Breast epithelium (tissue), 3 donors: ENCODE results near the gene SAT2.

ENCODE experiments used
- POLR2AphosphoS5 ChIP-seq, 3 donors: sonication (generic); formaldehyde crosslinking; IDR thresholded peaks; one replicate each; pipeline ENCODE4 v1.6.1; 2017; ENCODE audit warnings: antibody characterized with exemption in 3 of 3
- TF ChIP-seq, protein P1 (sequence below), 3 donors: fragments of 450-650 bp; IDR thresholded peaks; one replicate each; pipeline ENCODE4 v1.5.1; 2016 to 2017; ENCODE audit warnings: antibody characterized with exemption in 3 of 3, mild to moderate bottlenecking in 3 of 3, moderate library complexity in 3 of 3

DNA sequence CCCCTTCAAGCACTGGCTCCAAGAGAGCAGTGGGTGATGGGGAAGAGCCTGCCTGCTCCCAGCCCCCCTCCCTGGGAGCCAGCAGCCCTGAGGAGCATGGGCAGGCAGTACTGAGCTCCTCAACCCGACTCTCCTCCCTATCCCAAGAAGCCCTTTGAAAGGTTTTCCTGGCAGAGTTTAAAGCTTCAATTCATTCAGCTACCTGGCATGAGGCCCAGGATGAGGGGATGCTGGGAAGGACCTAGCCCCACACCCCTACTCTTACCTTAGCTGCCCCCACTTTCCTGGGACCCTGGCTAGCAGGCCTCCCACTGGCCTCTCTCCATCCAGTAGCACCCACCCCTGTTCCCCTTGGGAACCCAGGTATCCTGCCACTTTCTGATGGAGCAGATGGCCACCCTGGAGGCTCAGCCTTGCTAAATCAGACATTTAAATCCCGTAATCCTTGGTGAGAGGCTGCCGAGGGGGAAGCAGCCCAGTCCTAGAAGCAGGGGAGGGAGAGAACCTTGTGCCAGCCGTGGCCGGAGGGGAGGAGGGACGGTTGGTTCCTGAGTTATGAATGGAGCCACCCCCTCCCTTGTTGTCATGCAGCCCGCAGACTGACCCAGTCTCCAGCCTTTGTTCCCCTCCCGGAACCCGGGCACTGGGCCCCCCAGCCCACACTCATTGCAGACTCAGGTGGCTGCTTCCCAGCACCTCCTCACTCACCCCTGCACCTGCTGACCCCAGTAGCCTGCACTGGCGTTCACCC lies 40.2 kb upstream of the SAT2 start:
- TF ChIP-seq, protein P1, sequence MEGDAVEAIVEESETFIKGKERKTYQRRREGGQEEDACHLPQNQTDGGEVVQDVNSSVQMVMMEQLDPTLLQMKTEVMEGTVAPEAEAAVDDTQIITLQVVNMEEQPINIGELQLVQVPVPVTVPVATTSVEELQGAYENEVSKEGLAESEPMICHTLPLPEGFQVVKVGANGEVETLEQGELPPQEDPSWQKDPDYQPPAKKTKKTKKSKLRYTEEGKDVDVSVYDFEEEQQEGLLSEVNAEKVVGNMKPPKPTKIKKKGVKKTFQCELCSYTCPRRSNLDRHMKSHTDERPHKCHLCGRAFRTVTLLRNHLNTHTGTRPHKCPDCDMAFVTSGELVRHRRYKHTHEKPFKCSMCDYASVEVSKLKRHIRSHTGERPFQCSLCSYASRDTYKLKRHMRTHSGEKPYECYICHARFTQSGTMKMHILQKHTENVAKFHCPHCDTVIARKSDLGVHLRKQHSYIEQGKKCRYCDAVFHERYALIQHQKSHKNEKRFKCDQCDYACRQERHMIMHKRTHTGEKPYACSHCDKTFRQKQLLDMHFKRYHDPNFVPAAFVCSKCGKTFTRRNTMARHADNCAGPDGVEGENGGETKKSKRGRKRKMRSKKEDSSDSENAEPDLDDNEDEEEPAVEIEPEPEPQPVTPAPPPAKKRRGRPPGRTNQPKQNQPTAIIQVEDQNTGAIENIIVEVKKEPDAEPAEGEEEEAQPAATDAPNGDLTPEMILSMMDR (IDR thresholded peaks at IDR 0.05) = no peak
- TF ChIP-seq POLR2AphosphoS5 (IDR thresholded peaks at IDR 0.05) = no peak
